Colonic mucosa (tissue), 4 donors: ENCODE results near the gene PCED1A. TPM values are rescaled to one million over a fixed set of nuclear protein-coding genes. Genes with fewer than 3 reads are reported as not detected.

Source experiments
- DNase-seq: peaks from one replicate; pipeline ENCODE4 v3.0.0-alpha.2; 2020
- H3K27ac ChIP-seq: fragments of 200-600 bp; one replicate; pipeline ENCODE4 v1.8.0; 2021
- H3K27me3 ChIP-seq: fragments of 200-600 bp; one replicate; pipeline ENCODE4 v1.8.0; 2021
- H3K36me3 ChIP-seq: fragments of 200-600 bp; one replicate; pipeline ENCODE4 v1.8.0; 2021
- H3K4me1 ChIP-seq: fragments of 200-600 bp; one replicate; pipeline ENCODE4 v1.8.0; 2021; ENCODE audit warnings: mild to moderate bottlenecking
- H3K4me3 ChIP-seq: fragments of 200-600 bp; one replicate; pipeline ENCODE4 v1.8.0; 2021
- H3K9ac ChIP-seq, 2 donors: one replicate each; pipeline ENCODE4 v1.7.0; 2013; ENCODE audit warnings: control low read depth in 2 of 2, low read depth in 2 of 2, low read length in 2 of 2
- H3K9me3 ChIP-seq: fragments of 200-600 bp; one replicate; pipeline ENCODE4 v1.8.0; 2021
- intact Hi-C: fragments of 100-400 bp; cut with DNase I; formaldehyde crosslinking; loops from one replicate; pipeline ENCODE4 v1.14.1; 2022
- total RNA-seq, 2 donors: library from RNA; stranded (reverse); fragmentation: NEBNext Ultra II Directional in 1 of 2; extraction: Animal tissue kit (Norgen Biotek cat#: 25700) in 1 of 2; gene quantifications; one replicate each; pipeline ENCODE4 v1.2.1, GENCODE V29; 2021
- TF ChIP-seq, protein P1 (sequence below): fragments of 200-600 bp; IDR thresholded peaks from one replicate; pipeline ENCODE4 v1.8.0; 2022; ENCODE audit warnings: antibody characterized with exemption, mild to moderate bottlenecking
- donor health status: healthy.
- donor health status: DM: no; HTN: no; CAD: no.
- donor health status: DM: no; HTN: no; CAD: no.

Gene PCED1A
- total RNA-seq, 2 donors from 2014 or later: 21.7 to 24.8 TPM

- Histone ChIP-seq H3K4me1 (no peaks in the 10 kb centered on the region), H3K9me3 (no peaks in the 10 kb centered on the region), H3K27me3 (peaks cover 27% of the 10 kb centered on the region), H3K36me3 (no peaks in the 10 kb centered on the region), H3K4me3 (no peak overlapping the region), H3K9ac (no peak overlapping the region), H3K27ac (no peak overlapping the region)
- no peak for DNase-seq
- TF ChIP-seq, protein P1, sequence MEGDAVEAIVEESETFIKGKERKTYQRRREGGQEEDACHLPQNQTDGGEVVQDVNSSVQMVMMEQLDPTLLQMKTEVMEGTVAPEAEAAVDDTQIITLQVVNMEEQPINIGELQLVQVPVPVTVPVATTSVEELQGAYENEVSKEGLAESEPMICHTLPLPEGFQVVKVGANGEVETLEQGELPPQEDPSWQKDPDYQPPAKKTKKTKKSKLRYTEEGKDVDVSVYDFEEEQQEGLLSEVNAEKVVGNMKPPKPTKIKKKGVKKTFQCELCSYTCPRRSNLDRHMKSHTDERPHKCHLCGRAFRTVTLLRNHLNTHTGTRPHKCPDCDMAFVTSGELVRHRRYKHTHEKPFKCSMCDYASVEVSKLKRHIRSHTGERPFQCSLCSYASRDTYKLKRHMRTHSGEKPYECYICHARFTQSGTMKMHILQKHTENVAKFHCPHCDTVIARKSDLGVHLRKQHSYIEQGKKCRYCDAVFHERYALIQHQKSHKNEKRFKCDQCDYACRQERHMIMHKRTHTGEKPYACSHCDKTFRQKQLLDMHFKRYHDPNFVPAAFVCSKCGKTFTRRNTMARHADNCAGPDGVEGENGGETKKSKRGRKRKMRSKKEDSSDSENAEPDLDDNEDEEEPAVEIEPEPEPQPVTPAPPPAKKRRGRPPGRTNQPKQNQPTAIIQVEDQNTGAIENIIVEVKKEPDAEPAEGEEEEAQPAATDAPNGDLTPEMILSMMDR: no peak
- intact Hi-C loops: no loop called here
Measured at GRCh38 chr20:2817341-2817726, 23.1 kb downstream of the PCED1A start.

DNA sequence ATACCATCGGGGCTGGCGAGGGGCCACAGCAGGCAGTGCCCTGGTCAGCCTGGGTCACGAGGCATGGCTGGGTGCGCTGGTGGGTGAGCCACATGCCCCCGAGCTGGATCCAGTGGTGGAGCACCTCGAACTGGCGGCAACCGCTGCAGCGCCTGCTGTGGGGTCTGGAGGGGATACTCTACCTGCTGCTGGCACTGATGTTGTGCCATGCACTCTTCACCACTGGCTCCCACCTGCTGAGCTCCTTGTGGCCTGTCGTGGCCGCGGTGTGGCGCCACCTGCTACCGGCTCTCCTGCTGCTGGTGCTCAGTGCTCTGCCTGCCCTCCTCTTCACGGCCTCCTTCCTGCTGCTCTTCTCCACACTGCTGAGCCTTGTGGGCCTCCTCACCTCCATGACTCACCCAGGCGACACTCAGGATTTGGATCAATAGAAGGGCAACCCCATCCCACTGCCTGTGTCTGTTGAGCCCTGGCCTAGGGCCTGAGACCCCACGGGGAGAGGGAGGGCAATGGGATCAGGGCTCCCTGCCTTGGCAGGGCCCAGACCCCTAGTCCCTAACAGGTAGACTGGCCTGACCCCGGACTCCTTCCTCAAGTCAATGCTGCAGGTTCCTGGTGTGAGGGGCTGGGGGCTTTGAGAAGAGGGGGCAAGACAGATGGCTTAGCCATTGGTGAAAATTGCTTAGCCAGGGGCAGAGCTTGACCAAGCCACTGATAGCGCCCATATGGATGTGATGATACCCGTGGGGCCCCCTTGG is 23.7 kb downstream of the PCED1A start:
- Histone ChIP-seq H3K27ac (no peak overlapping the region), H3K9ac (no peak overlapping the region), H3K36me3 (no peaks in the 10 kb centered on the region), H3K9me3 (no peaks in the 10 kb centered on the region), H3K4me1 (no peaks in the 10 kb centered on the region), H3K27me3 (peaks cover 22% of the 10 kb centered on the region), H3K4me3 (no peak overlapping the region)
- TF ChIP-seq, protein P1: no peak
- intact Hi-C loops: no loop called here
- DNase-seq: no peak

- no peak within 1 kb of the TSS for H3K4me3 ChIP-seq
- H3K9me3 ChIP-seq: no peaks in the 10 kb centered on the region
- no peaks in the 10 kb centered on the region for H3K36me3 ChIP-seq
- no peaks in the 10 kb centered on the region for H3K4me1 ChIP-seq
- no peak within 1 kb of the TSS for H3K9ac ChIP-seq
- intact Hi-C loops: no loop called here
- H3K27me3 ChIP-seq: peaks cover 15% of the 10 kb centered on the region
- no peak within 1 kb of the TSS for H3K27ac ChIP-seq
- no peak for DNase-seq
- TF ChIP-seq, protein P1: no peak
Measured at GRCh38 chr20:2816030-2816582, 24.3 kb downstream of the PCED1A start, which contains the start of gene TMEM239. Gene TMEM239, plus strand, starts transcription at chr20:2816364. Its CDS starts 191 bp downstream, at chr20:2816555.

GRCh38 chr20:2815242-2815900 is 25.1 kb downstream of the PCED1A start:
- Histone ChIP-seq H3K9me3 (no peaks in the 10 kb centered on the region), H3K4me1 (no peaks in the 10 kb centered on the region), H3K36me3 (no peaks in the 10 kb centered on the region), H3K27me3 (peaks cover 8% of the 10 kb centered on the region), H3K4me3 (no peak overlapping the region), H3K9ac (no peak overlapping the region), H3K27ac (no peak overlapping the region)
- DNase-seq: no peak
- TF ChIP-seq, protein P1: no peak
- intact Hi-C loops: no loop called here

DNA sequence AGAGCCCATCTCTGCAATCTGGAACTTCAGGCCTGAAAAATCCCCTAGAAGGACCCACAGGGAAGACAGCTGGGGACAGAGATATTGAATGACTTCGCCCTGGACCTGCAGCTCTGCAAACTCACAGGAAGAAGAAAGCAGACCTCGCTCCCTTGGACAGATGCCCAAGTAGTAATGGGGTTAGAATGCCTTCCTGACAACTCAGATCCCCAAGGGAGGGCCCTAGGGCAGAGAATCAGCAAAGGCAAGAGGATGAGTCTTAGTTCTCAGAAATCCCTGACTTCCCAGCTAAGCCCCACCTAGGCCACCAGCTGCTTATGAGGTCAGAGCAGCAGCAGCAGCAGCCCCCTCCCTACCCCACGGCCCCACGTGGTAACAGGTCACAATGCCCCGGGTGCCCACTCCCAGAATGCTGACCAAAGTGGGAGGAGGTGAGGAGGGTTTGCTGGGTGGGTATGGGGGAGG is 25.8 kb downstream of the PCED1A start, which contains the start of gene C20orf141:
C20orf141 (plus strand) TSS at position 401 of the 465 bp plus-strand sequence. CDS start 198 bp downstream, outside the sequence.
- H3K4me1 ChIP-seq: no peaks in the 10 kb centered on the region
- no peak within 1 kb of the TSS for H3K4me3 ChIP-seq
- intact Hi-C loops: no loop called here
- DNase-seq: no peak
- H3K27ac ChIP-seq: no peak within 1 kb of the TSS
- peaks cover under 1% of the 10 kb centered on the region for H3K27me3 ChIP-seq
- H3K9ac ChIP-seq: no peak within 1 kb of the TSS
- TF ChIP-seq, protein P1: no peak
- no peaks in the 10 kb centered on the region for H3K9me3 ChIP-seq
- no peaks in the 10 kb centered on the region for H3K36me3 ChIP-seq
